GM12892 (cell line): ENCODE data around the gene PIGK.

Experiments
- POLR2A ChIP-seq: IDR thresholded peaks from 2 replicates; pipeline ENCODE4 v1.6.1; 2011; ENCODE audit warnings: low read depth, low read length, control low read depth
- POLR2AphosphoS5 ChIP-seq: IDR thresholded peaks from 2 replicates; pipeline ENCODE4 v1.6.1; 2011; ENCODE audit warnings: low read depth, low read length, control low read depth
- TAF1 ChIP-seq: IDR thresholded peaks from 2 replicates; pipeline ENCODE4 v1.6.1; 2011; ENCODE audit warnings: low read depth, mild to moderate bottlenecking, control low read depth, low read length, borderline replicate concordance

GRCh38 chr1:77188770-77189169 lies 30.5 kb downstream of the PIGK start:
- TF ChIP-seq POLR2A (no peak), POLR2AphosphoS5 (no peak), TAF1 (no peak)
